ENCODE measurements around the gene CCDC92.
A peak's percentile ranks its signal among the peaks of the same experiment; 100 is the strongest.
"Not testable (repeated sequence)": the region's sequence is repeated elsewhere in the genome, so short reads cannot be mapped to it uniquely, and the experiment has no call there.

Gene CCDC92

GRCh38 chr12:123936956-123937706 lies 35.5 kb downstream of the CCDC92 start:
- DNase-seq (ENCODE audit: low read depth) = no peak

GRCh38 chr12:123936471-123936870 lies 36.2 kb downstream of the CCDC92 start:
- no peak for DNase-seq (ENCODE audit: low read depth)

GRCh38 chr12:123935956-123936355 lies 36.7 kb downstream of the CCDC92 start:
- no peak for DNase-seq (ENCODE audit: low read depth)

DNA sequence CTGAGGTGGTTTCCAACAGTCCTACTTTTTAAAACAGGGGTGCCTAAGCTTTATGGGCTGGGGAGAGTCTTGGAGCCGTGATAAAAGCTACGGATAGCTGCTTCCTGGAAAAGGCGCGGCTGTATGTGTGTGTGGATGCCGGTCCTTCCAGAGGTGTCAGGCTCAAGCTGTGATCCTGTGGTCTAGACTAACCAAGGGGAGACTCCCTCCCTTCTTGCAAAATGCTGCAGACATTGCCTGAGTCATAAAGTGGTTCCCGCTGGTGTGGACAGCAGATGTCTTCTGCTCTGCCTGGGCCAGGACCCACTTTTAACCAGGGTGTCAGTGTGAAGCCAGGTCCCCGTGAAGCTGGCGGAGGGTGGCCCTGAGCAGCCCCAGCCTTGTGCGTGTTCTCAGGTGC lies 37.8 kb downstream of the CCDC92 start:
- DNase-seq (ENCODE audit: low read depth) = no peak

GRCh38 chr12:123934016-123934620 lies 38.5 kb downstream of the CCDC92 start:
- no peak for DNase-seq (ENCODE audit: low read depth)

DNA sequence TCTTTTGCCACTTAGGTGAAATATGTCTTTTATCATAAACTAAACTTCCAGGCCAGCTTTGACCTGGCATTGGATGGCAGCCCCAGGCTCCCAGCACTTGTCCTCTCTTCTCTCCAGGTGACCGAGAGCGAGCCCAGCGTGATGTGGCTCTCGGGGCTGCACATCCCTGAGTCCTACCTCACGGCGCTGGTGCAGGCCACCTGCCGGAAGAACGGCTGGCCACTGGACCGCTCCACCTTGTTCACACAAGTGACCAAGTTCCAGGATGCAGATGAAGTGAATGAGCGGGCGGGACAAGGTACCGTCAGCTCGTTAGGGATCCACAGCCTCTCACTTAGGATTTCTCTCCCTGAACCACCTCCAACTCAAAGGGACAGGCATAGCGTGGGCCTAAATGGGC lies 39.4 kb downstream of the CCDC92 start:
- DNase-seq (ENCODE audit: low read depth) = no peak

- no peak for DNase-seq (ENCODE audit: low read depth)
Observed at GRCh38 chr12:123931686-123932321, 40.8 kb downstream of the CCDC92 start.

DNA sequence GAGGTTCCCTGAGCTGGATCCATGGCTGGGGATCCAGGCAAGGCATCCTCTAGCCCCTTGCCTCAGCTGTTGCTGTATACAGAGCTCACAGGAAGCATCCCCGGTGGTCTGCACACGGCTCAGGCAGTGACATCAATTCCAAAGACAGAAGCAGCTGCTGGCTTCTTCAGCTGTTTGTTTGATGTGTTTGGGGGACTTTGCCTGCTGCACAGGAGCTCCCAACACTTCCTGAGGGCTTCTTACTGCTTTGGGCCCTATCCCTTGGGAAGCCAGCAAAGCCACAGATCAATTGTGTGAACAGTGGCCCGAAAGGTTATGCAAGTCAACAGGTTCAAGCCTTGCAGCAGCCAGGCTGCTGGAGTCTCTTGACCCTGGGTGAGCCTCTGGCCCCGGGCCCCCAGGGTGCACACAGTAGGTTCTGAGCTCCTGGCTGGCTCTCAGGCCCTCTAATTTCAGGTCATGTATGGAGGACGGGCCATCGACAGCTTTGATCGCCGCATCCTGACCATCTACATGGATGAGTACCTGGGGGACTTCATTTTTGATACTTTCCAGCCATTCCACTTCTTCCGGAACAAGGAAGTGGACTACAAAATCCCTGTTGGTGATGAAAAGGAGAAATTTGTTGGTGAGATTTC lies 42.6 kb downstream of the CCDC92 start:
- no peak for DNase-seq (ENCODE audit: low read depth)

GRCh38 chr12:123928897-123929296 lies 43.7 kb downstream of the CCDC92 start:
- no peak for DNase-seq (ENCODE audit: low read depth)

DNA sequence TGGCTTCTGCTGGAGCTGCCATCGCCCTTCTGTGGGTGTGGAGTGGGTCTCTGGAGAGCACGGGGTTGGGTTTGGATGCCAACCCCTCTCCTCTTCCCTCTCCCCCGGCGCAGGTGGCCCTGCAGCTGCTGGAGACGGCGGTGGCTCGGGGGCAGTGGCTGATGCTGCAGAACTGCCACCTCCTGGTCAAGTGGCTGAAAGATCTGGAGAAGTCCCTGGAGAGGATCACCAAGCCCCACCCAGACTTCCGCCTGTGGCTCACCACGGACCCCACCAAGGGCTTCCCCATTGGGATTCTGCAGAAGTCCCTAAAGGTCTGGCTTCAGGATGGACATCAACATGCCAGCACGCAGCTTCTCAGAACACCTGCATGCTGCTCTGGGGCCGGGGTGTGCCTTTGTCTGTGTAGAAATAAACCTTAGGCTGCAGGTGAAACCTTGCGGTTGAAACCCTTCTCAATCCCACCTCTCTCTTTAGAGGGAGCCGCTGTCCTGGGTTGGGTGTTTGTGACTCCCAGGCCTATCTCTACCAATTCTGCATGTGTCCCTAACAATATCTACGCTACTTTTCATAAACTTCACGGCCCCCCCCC lies 44.3 kb downstream of the CCDC92 start:
- DNase-seq (ENCODE audit: low read depth) = no peak

DNA sequence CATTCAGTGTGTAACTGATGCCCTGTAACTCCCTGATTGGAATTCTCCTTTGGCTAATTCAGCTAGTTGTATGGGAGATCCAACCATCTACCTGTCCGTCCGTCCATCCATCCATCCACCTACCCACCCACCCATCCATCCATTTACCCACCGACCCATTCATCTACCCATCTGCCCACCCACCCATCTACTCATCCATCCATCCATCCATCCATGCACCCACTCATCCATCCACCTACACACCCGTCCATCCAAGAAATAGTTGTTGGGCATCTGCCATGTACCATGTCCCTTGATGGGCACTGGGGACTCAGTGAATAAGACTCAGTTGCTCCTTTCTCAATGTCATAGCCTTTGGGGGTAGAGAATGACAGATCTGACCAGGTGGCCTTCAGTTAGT lies 48.1 kb downstream of the CCDC92 start:
- DNase-seq (ENCODE audit: low read depth) = no peak

DNA sequence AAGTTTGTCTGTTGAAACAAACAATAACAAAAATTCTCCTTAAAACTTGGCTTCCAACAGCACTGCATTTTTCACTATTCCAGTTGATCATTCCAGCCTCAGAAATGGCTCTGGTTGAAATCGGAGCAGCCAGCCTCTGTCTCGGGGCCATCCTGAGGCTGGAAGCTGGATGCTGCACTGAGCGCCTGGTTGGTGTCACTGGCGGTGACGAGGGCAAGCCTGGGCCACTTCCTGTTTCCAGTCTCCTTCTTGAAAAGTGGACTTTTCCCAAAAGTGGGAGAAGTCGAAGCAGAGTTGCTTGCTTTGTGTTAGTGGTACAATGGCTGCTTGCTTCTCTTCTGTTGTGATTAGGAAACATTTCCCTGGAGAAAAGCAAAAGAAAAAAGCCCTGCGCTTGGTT lies 48.7 kb downstream of the CCDC92 start:
- DNase-seq (ENCODE audit: low read depth) = no peak

GRCh38 chr12:123923038-123923437 lies 49.6 kb downstream of the CCDC92 start:
- no peak for DNase-seq (ENCODE audit: low read depth)

- DNase-seq (ENCODE audit: low read depth) = no peak
Observed at GRCh38 chr12:123919980-123920360, 52.7 kb downstream of the CCDC92 start.

GRCh38 chr12:123917337-123917850 lies 55.2 kb downstream of the CCDC92 start:
- DNase-seq (ENCODE audit: low read depth) = no peak

- peak; percentile 66 for DNase-seq (ENCODE audit: low read depth)
Observed at GRCh38 chr12:123916729-123917128, 55.9 kb downstream of the CCDC92 start.

DNA sequence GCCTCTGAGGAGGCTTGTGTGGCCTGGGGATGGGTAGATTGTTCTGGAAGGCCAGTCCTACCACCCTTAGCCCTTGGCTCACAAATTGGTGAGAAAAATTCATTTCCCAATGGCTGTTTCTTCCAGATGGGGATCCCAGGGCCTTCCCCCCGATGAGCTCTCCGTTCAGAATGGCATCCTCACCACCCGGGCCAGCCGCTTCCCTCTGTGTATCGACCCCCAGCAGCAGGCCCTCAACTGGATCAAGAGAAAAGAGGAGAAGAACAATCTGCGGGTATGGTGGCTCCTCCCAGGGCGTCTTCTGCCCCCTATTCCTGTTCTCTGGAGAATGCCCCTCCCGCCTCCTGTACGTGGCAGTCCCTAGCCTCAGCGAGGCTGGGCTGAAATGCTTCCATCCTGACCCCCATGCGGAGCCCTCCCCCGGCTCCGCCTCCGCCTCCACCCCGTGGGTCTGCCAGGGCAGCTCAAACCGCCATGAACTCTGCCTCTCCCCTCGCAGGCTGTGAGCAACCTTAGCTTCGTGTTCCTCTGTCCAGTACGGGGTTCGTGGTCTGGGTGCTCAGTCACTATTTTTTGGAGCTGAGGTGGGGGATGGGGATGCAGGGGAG lies 57.8 kb downstream of the CCDC92 start:
- DNase-seq (ENCODE audit: low read depth) = no peak

GRCh38 chr12:123912415-123913380 lies 59.9 kb downstream of the CCDC92 start:
- no peak for DNase-seq (ENCODE audit: low read depth)

GRCh38 chr12:123911672-123912409 lies 60.8 kb downstream of the CCDC92 start:
- not testable (repeated sequence) for DNase-seq (ENCODE audit: low read depth)

- DNase-seq (ENCODE audit: low read depth) = no peak
Observed at GRCh38 chr12:123910761-123911193, 61.9 kb downstream of the CCDC92 start.
